GM12891 (cell line): ENCODE results near the gene OSM.

ENCODE experiments used
- PAX5 ChIP-seq: IDR thresholded peaks from 2 replicates; pipeline ENCODE4 v1.6.1; 2011; ENCODE audit warnings: low read length, moderate library complexity, mild to moderate bottlenecking; ENCODE audit not compliant: insufficient read depth, severe bottlenecking
- POLR2A ChIP-seq: IDR thresholded peaks from 2 replicates; pipeline ENCODE4 v1.6.1; 2011; ENCODE audit warnings: low read depth, low read length, control low read depth
- POLR2AphosphoS5 ChIP-seq: IDR thresholded peaks from 2 replicates; pipeline ENCODE4 v1.6.1; 2011; ENCODE audit warnings: low read depth, low read length, control low read depth
- POU2F2 ChIP-seq: IDR thresholded peaks from 2 replicates; pipeline ENCODE4 v1.6.1; 2011; ENCODE audit warnings: low read depth, mild to moderate bottlenecking, control low read depth, low read length, moderate library complexity
- SPI1 ChIP-seq: IDR thresholded peaks from 2 replicates; pipeline ENCODE4 v1.6.1; 2011; ENCODE audit warnings: low read depth, low read length, control low read depth
- TAF1 ChIP-seq: IDR thresholded peaks from 2 replicates; pipeline ENCODE4 v1.6.1; 2011; ENCODE audit warnings: low read depth, low read length, control low read depth

DNA sequence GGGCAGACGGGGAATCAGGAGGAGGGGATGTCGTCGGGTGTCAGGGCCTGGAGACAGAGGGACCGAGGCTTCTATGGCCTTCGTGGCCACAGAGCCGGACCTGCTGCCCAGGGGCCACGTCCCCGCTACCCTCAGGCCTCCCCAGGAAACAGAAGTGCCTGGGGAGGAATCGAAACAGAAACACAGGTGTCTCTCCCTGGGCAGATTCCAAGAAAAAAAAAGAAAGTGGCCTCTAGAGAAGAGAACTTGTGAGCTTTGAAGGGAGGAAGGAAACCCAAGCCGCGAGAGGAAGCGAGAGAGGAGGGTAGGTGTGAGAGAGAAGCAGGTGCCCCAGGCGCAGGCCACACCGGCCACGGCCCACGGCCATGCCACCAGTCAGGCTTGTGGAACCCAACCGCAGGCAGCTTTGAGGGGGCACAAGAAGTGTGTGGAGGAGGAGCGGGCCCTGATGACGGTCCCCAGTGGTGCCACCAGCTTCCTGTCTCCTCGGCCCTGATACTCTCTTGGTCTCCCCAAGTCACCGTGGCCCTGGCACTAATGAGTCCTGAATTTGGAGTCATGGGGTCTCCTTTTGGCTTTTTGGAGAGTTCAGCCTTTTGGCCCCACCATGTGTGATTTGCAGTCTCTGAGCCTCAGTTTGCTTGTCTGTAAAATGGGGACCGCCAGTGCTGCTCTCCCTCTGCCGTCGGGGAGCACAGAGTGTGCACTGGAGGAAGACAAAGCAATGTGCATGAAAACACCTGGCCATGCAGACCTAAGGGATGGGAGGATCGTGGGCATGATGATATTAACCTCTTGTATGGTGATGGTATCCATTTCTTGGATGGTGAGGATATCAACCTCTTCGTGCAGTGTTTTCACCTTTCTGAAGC, 45.3 kb downstream of the OSM start:
- no peak for TF ChIP-seq POLR2AphosphoS5
- TF ChIP-seq POLR2A: no peak
- no peak for TF ChIP-seq TAF1
- TF ChIP-seq POU2F2: no peak
- TF ChIP-seq SPI1: peak; percentile 69
- no peak for TF ChIP-seq PAX5
